ENCODE data around the gene ZNF106.

ZNF106 gene

DNA sequence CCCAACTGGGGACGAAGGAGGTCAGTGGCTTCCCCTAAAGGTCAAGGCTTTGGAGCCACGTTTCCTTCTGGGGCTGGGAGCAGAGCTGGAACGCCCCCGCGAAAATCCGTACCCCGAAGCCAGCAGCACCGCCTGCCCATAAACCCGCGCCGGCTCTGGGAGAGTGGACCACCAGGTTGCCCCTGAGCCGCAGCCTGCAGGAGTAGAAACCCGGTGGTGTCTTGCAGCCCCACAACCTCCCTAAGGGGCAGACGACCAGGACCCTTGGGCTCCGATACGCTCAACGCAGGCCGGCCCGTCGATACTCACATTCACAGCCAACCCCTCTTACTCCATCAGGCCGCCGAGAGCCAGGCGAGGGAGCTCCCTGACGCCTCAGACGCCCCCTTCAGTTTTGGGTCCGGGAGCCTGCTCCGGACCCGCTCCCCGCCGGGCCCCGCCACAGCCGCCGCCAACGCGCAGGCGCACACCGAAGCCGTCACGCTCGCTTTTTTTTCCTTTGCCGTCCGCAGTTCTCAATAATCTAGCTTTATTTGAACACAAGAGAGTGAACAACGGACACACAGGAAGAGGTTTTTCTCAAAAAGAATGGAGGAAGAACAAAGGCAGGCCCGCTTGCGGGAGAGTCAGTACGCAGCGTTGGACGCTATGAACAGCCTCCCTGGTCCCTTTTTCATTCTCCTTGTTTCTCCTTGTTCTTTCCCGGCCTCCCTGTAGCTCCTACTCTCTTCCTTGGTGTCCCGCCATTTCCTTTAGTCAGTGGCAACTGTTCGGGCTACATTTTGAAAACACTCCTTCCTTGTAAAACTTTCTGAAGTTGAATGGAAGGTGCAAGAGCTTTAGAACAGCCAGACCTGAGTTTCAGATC is at the start of gene ZNF106:
TSS of gene ZNF106 (minus strand) at position 471 of the 868 bp plus-strand sequence. CDS start 18,852 bp downstream, outside the sequence.
- DNase-seq (ENCODE audit: low read depth in 2 of 2): peak; percentile 68 to 79

DNA sequence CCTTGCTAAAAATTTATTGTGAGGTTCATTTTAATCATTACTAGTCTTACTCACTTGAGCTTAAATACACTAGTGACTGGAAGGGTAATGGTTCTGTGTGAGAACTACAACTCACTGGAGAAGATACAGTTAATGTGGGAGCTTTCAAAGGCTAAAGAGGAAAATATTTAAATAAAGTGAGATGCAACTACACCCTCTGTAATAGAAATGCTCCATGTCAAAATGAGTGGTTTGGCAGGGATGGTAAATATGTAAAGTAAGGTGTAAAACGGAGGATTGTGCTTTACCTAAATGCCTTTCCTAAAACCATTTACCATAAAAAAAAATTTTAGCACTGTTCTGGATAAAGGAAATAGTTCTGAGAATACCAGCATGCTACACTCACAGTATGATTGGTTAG is 42.3 kb upstream of the ZNF106 start:
- no peak for DNase-seq (ENCODE audit: low read depth in 2 of 2)

DNA sequence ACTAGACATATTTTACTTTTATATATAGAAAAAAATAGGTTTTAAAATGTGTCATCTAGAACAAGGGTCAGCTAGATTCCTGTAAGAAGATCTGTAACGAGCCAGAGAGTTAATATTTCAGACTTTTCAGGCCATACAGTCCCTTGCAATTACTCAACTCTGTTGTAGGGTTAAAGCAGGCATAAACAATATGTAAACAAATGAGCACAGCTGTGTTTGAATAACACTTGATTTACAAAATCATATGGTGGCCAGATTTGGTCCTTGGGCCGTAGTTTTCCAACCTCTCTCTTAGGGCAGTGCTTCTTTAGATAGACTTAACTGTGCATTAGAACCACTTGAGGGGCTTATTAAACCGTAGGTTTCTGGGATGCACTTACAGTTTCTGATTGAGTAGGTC is 38.0 kb upstream of the ZNF106 start:
- no peak for DNase-seq (ENCODE audit: low read depth in 2 of 2)

GRCh38 chr15:42523331-42523730 is 32.4 kb upstream of the ZNF106 start:
- no peak for DNase-seq (ENCODE audit: low read depth in 2 of 2)

DNA sequence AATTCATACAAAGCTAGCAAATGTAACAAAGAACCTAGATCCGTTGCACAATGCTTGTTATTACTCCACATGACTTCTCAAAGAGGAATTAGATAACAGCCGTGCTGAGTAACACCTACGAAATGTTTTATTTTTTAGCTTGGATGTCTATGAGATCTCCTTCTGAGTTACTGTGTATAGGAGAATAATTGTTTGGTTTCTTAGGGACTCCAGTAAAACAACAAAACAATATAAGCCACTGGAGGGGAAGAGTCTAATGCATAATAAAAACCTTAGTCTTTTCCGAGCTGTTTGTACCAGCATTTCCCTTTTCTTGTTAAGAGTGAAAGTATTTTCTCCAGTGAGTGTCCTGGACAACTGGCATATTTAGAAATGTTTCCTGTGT is 20.1 kb upstream of the ZNF106 start:
- DNase-seq (ENCODE audit: low read depth in 2 of 2): no peak

GRCh38 chr15:42510258-42511006 is 19.5 kb upstream of the ZNF106 start:
- DNase-seq (ENCODE audit: low read depth in 2 of 2): no peak

GRCh38 chr15:42508263-42508690 is 17.3 kb upstream of the ZNF106 start:
- no peak for DNase-seq (ENCODE audit: low read depth in 2 of 2)

DNA sequence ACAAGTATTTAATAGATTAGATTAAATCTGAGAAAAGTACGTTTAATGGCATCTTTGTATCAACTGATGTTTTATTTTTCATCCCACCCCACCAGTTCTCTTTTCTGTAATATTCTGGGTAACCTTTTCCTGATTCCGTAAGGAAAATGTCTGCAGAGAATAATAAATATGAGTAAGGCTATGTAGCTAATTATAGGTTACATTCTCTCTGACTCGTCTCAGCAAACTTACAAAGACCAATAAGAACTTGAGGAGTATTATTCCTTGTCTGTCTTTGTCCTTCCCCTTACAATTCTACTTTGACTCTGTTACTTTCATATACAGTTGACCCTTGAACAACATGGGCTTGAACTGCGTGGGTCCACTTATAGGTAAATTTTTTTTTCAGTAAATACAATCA is 16.6 kb upstream of the ZNF106 start:
- no peak for DNase-seq (ENCODE audit: low read depth in 2 of 2)

- DNase-seq (ENCODE audit: low read depth in 2 of 2): no peak
Observed at GRCh38 chr15:42504631-42505030, 13.7 kb upstream of the ZNF106 start.

GRCh38 chr15:42503825-42504224 is 12.9 kb upstream of the ZNF106 start:
- DNase-seq (ENCODE audit: low read depth in 2 of 2): no peak

GRCh38 chr15:42502477-42502876 is 11.5 kb upstream of the ZNF106 start:
- no peak for DNase-seq (ENCODE audit: low read depth in 2 of 2)

DNA sequence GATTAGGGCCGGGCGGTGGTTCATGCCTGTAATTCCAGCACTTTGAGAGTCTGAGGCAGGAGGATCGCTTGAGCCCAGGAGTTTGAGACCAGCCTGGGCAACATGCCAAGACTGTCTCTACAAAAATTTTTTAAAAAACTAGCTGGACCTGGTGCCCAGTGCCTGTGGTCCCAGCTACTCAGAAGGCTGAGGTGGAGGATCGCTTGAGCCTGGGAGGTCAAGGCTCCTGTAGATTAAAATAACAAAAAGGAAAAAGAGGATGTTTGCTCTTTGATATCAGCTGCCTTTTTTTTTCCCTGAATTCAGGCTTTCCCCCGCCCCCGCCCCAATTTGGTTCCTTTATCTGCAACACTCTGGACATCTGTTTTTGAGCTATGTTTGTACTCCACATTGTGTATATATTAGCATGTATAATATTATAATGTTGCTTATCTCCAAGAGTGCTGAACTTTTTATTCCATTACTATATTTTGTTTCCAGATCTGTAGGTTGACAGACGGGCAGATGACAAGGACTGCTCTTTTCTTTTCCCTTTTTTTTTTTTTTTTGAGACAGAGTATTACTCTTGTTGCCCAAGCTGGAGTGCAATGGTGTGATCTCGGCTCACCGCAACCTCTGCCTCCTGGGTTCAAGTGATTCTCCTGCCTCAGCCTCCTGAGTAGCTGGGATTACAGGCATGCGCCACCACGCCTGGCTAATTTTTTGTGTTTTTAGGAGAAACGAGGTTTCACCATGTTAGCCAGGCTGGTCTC is 9.1 kb upstream of the ZNF106 start:
- DNase-seq (ENCODE audit: low read depth in 2 of 2): no peak

DNA sequence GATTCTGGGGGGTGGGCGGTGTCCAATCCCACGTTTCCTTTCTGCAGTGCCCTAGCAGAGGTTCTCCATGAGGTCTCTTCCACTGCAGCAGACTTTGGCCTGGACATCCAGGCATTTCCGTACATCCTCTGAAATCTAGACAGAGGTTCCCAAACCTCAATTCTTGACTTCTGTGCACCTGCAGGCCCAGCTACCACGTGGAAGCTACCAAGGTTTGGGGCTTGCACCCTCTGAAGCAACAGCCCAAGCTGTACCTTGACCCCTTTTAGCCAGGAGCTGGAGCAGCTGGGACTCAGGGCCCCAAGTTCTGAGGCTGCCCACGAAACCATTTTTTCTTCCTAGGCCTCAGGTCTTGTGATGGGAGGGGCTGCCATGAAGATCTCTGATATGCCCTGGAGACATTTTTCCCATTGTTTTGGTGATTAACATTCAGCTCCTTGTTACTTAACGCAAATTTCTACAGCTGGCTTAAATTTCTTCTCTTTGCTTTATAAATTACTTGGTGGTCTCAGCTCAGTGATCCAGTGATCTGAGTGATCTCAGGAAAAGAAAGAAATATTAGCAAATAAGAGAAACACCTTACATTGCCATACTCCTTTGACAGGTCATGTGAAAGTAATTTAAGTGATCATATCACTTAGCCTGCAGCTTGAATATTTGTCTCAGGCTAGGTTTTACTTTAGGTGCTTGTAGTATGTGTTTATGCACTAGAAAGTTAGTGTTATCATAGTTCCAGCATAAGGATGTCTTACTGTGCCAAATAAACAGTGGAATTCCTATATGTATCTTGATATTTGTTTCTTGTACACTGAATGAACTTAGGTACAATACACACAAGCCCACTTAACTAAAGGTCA is 7.5 kb upstream of the ZNF106 start:
- DNase-seq (ENCODE audit: low read depth in 2 of 2): no peak

GRCh38 chr15:42495361-42496212 is 4.6 kb upstream of the ZNF106 start, which contains the start of gene SNAP23:
SNAP23 (plus strand) TSS chr15:42495634; CDS start chr15:42511847, 16,213 bp downstream.
- DNase-seq (ENCODE audit: low read depth in 2 of 2): peak; percentile 67 to 69

DNA sequence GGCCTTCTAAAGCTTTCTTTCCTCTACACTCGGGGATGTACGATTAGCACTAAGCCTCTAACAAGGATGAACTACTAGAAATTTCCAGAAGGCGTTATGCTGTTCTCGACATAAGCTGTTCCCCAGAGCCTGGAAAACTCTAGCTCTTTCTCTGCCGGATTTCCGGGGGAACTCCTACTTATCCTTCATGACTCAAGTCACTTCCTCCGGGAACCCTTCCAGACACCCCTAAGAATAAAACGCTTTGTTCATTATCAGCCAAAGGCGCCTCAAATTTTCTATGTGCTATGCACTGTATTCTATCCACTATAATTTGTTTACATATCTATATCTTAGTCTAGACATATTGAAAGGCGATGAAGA is 4.0 kb upstream of the ZNF106 start:
- no peak for DNase-seq (ENCODE audit: low read depth in 2 of 2)

- DNase-seq (ENCODE audit: low read depth in 2 of 2): no peak
Observed at GRCh38 chr15:42493679-42494078, 2.7 kb upstream of the ZNF106 start.

DNA sequence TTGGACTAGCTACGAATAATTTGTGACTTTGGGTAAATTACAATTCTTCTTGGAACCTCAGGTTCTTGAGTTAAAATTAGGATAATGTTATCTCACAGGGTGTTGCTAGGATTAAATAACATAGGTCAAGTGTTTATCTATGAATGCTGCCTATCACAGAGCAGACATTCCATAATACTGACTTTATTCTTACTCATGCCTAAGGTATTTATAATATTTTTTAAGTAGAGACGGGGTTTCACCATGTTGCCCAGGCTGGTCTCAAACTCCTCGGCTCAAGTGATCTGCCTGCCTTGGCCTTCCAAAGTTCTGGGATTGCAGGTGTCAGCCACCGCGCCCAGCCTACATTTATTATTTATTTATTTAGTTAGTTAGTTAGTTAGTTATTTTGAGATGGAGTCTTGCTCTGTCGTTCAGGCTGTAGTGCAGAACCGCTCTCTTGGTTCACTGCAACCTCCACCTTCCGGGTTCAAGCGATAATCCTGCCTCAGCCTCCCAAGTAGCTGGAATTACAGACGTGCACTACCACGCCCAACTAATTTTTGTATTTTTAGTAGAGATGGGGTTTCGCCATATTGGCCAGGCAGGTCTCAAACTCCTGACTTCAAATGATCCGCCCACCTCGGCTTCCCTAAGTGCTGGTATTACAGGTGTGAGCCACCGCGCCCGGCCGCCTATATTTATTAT is 741 bp upstream of the ZNF106 start:
- DNase-seq (ENCODE audit: low read depth in 2 of 2): no peak

- DNase-seq (ENCODE audit: low read depth in 2 of 2): no peak
Observed at GRCh38 chr15:42490291-42490670, 660 bp downstream of the ZNF106 start.

- no peak for DNase-seq (ENCODE audit: low read depth in 2 of 2)
Observed at GRCh38 chr15:42483677-42484076, 7.3 kb downstream of the ZNF106 start.

DNA sequence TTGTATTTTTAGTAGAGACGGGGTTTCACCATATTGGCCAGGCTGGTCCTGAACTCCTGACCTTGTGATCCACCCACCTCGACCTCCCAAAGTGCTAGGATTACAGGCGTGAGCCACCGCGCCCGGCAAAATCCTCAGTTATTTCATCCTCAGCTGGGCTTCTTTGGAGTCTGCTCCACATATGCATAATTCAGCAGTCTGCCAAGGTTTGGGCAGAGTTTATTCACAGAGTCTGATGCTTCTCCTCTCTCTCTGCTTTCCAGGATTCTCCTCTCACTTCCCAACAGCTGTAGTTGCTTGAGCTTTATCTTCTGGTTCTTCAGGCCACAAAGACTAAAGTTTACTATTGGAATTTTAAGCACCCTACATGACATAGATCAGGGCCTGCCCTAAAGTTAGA is 8.2 kb downstream of the ZNF106 start:
- no peak for DNase-seq (ENCODE audit: low read depth in 2 of 2)

Measured in stimulated activated CD8-positive, alpha-beta memory T cell treated with anti-CD3 and anti-CD28 coated beads, Interleukin-7, amount 100 ng/mL, for 1 hour (primary cell).